Measurements from ENCODE around the gene XPO6. TPM values are rescaled to one million over a fixed set of nuclear protein-coding genes. Genes with fewer than 3 reads are reported as not detected.

Gene XPO6
- total RNA-seq, 4 donors from 2014 or later = 88.2 to 160 (median 118) TPM

DNA sequence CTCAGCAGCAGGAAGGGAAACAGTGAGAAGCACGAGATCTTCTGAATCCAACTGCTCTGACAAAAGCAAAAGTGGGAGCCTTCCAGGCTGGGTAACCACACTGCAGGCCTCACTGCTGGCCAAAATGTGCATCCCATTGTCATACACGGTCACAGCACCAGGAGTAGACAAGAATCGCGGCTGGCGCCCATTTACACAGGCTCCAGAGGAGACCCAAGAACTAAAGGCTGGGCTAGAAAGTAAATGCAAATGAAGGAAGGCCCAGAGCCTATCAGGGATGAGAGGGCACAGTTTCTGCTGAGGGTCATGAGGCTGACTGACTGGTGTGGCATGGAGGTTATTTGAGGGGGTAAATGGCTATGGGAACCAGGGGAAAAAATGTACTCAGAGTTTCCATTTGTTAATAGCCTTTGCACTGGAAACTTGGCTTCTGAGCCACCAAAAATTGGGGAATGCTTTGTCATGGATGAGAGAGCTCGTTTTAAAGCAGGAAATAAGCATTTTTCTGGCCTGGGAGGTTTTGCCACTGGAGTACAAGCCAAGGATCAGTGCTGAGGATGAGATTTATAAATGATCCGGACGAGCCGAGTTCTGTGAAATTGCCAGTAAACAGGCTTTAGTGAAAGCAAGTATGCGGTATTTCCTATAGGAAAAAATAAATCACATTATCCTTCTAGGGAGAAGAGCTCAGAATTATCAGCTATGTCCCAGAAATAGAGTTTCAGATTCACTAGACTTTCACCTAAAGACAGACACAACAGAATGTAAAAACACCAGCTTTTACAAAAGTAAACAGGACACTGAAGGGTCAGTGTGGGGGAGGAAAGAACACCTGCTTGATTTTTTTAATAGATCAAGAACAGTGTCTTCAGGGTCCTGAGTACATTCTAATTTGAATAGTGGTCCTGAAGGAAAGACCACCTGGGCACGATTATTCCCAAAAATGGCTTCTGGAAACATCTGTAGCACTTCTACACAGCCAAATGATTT is 81.4 kb downstream of the XPO6 start:
- H3K4me3 ChIP-seq (replicated peaks in 1 of 3) = no peak overlapping the region
- H3K36me3 ChIP-seq = peaks cover 8 to 14% of the 10 kb centered on the region in 2 donors
- intact Hi-C loops (cut with DNase I) = no loop called here
- WGBS, 2 donors = 49 to 69% methylated on average over 11 of the region's 11 CpGs
- DNase-seq = peak; percentile 8 to 28
- H3K4me1 ChIP-seq = peaks cover 18 to 19% of the 10 kb centered on the region in 2 donors
- TF ChIP-seq POLR2A (IDR thresholded peaks at IDR 0.05) (no peak), CTCF (IDR thresholded peaks at IDR 0.05) (no peak)
- H3K27ac ChIP-seq = peak overlapping the region; percentile 55 to 91 (median 79)
- no peaks in the 10 kb centered on the region for H3K9me3 ChIP-seq
- no peaks in the 10 kb centered on the region for H3K27me3 ChIP-seq

DNA sequence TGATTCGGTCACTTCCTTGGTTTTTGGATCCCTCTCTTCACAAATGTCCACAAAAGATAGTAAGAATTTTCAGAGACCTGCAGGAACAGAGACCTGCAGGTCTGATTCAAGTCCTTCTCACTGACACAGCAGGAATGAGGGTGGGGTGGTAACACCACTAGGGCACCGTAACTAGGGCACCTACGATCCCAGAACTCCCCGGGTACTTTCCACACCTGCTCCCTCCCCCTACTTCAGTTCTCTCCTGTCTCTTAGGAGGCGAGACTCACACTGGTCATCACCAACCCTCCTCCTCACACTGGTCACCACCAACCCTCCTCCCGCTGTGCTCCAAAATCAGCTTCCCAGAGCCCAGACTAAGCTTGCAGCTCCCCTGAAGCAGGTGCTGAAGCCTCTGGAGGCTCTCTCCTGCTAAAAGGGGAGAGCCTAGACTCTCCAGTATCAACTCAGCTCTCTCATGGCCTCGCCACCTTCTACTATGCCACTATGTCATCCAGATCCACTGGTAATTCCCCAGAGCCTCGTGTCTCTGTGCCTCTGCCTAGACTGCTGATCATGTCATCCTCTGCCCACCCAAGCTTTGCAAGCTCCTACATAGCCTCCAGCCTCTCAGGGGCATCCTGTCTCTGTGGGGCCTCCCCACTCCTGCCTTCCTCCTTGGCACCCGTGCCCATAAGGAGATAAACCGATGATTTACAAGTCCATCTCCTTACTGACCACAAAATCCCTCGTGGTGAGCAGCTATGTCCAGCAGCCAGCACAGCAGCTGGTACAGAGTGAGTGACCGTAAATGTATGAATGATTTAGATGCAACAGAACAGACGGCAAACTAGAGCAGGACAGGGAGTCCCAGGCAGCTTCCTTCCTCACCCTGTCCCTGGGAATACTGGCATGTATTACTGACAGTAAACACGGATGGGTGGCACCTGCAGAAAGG is 84.8 kb downstream of the XPO6 start:
- Histone ChIP-seq H3K36me3 (peaks cover 18 to 25% of the 10 kb centered on the region in 2 donors), H3K27me3 (no peaks in the 10 kb centered on the region), H3K9me3 (no peaks in the 10 kb centered on the region), H3K4me3 (replicated peaks in 1 of 3) (no peak overlapping the region), H3K4me1 (peaks cover 18 to 19% of the 10 kb centered on the region in 2 donors), H3K27ac (no peak overlapping the region)
- no peak for DNase-seq
- TF ChIP-seq CTCF (IDR thresholded peaks at IDR 0.05) = no peak
- no peak for TF ChIP-seq POLR2A (IDR thresholded peaks at IDR 0.05)
- 89 to 92% methylated on average over 14 of the region's 14 CpGs for WGBS, 2 donors
- intact Hi-C loops (cut with DNase I) = no loop called here

- no peaks in the 10 kb centered on the region for H3K27me3 ChIP-seq
- TF ChIP-seq POLR2A (IDR thresholded peaks at IDR 0.05) = no peak
- no peak overlapping the region for H3K4me3 ChIP-seq (replicated peaks in 1 of 3)
- H3K4me1 ChIP-seq = peaks cover 9 to 10% of the 10 kb centered on the region in 2 donors
- peaks cover 20 to 23% of the 10 kb centered on the region in 2 donors for H3K36me3 ChIP-seq
- 93 to 99% methylated on average over 12 to 16 of the region's 16 CpGs for WGBS, 2 donors
- intact Hi-C loops (cut with DNase I) = no loop called here
- no peak overlapping the region for H3K27ac ChIP-seq
- no peaks in the 10 kb centered on the region for H3K9me3 ChIP-seq
- no peak for DNase-seq
These were observed 86.2 kb downstream of the XPO6 start for GRCh38 chr16:28125592-28125991.

GRCh38 chr16:28121527-28121926 is 90.2 kb downstream of the XPO6 start:
- Histone ChIP-seq H3K4me3 (replicated peaks in 1 of 3) (no peak overlapping the region), H3K36me3 (peaks cover 23 to 30% of the 10 kb centered on the region in 2 donors), H3K27ac (no peak overlapping the region), H3K27me3 (no peaks in the 10 kb centered on the region), H3K4me1 (no peaks in the 10 kb centered on the region), H3K9me3 (no peaks in the 10 kb centered on the region)
- DNase-seq = no peak
- intact Hi-C loops (cut with DNase I) = no loop called here
- TF ChIP-seq CTCF (IDR thresholded peaks at IDR 0.05) (no peak), POLR2A (IDR thresholded peaks at IDR 0.05) (no peak)
- whole genome bisulfite sequencing, 2 donors = 92 to 100% methylated on average over 2 of the region's 2 CpGs

GRCh38 chr16:28120754-28121153 is 91.0 kb downstream of the XPO6 start:
- Histone ChIP-seq H3K9me3 (no peaks in the 10 kb centered on the region), H3K27me3 (no peaks in the 10 kb centered on the region), H3K4me3 (replicated peaks in 1 of 3) (no peak overlapping the region), H3K27ac (no peak overlapping the region), H3K4me1 (peaks cover 0 to under 1% of the 10 kb centered on the region in 2 donors), H3K36me3 (peaks cover 27 to 29% of the 10 kb centered on the region in 2 donors)
- intact Hi-C loops (cut with DNase I) = no loop called here
- no peak for DNase-seq
- 92 to 95% methylated on average over 3 of the region's 3 CpGs for WGBS, 2 donors
- TF ChIP-seq CTCF (IDR thresholded peaks at IDR 0.05) (no peak), POLR2A (IDR thresholded peaks at IDR 0.05) (no peak)
